ENCODE data around the gene IL25. TPM values are rescaled to one million over a fixed set of nuclear protein-coding genes. Genes with fewer than 3 reads are reported as not detected.

IL25 gene
- total RNA-seq, 1 experiment from 2014 or later = not detected

DNA sequence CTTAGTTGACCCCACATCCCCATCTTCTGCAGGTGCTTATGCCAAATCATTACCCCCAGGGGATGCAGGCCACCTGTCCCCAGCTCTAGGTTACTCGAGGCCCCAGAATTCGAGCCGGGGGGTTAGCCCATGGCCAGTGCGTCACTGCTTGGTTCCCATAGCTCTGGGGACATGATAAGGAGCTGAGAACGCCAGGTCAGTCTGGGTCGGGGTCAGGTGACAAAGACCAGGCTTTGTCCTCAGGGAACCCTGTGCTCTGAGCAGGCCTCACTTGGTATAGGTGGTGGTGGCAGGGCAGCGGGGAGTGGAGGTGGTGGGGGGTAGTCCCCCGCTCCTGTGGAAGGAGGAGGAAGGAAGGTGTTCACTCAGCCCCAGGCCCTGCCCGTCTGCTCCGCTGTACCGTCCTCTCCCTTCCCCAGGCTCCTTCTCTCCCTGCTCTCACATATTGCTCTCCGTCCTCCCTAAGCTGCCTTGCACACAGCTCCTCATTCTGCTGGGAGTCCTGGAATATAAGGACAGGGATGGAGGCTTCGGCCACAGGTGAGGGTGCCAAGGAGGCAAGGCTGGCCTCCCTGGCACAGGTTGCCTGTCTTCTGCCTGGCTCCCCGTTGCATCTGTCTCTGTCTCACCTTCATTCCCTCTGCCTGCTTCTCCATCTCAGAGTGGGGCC is 37.5 kb downstream of the IL25 start:
- Histone ChIP-seq H3K4me3 (ENCODE audit: low read depth in 2 of 2, low read length in 2 of 2) (no peak overlapping the region), H3K27me3 (ENCODE audit: control insufficient read depth, insufficient read depth, low read length) (no peaks in the 10 kb centered on the region), H3K36me3 (ENCODE audit: control insufficient read depth, insufficient read depth, low read length) (no peaks in the 10 kb centered on the region), H3K9me3 (ENCODE audit: control insufficient read depth, insufficient read depth, low read depth, low read length) (no peaks in the 10 kb centered on the region), H3K27ac (ENCODE audit: low read length) (no peak overlapping the region), H3K4me1 (ENCODE audit: control insufficient read depth, insufficient read depth, low read length) (no peaks in the 10 kb centered on the region)
- intact Hi-C loops (cut with micrococcal nuclease; ENCODE audit: unreplicated experiment) (no loop called here), in situ Hi-C loops (cut with HindIII; ENCODE audit: low pct_unique_long_range_greater_than_20kb, low sequenced_read_pairs) (no loop called here)
- POLR2A ChIA-PET = no interaction called here
- CTCF ChIA-PET = no interaction called here
- TF ChIP-seq POLR2AphosphoS5 (IDR thresholded peaks at IDR 0.05; ENCODE audit: low read depth, low read length) (no peak), SIN3A (IDR thresholded peaks at IDR 0.05; ENCODE audit: borderline replicate concordance, insufficient read depth, low read depth, low read length) (no peak)
- no TSS peak for BruUV-seq (replicated peaks)
- ATAC-seq (no peak), DNase-seq (ENCODE audit: low read depth, low spot score) (no peak)

DNA sequence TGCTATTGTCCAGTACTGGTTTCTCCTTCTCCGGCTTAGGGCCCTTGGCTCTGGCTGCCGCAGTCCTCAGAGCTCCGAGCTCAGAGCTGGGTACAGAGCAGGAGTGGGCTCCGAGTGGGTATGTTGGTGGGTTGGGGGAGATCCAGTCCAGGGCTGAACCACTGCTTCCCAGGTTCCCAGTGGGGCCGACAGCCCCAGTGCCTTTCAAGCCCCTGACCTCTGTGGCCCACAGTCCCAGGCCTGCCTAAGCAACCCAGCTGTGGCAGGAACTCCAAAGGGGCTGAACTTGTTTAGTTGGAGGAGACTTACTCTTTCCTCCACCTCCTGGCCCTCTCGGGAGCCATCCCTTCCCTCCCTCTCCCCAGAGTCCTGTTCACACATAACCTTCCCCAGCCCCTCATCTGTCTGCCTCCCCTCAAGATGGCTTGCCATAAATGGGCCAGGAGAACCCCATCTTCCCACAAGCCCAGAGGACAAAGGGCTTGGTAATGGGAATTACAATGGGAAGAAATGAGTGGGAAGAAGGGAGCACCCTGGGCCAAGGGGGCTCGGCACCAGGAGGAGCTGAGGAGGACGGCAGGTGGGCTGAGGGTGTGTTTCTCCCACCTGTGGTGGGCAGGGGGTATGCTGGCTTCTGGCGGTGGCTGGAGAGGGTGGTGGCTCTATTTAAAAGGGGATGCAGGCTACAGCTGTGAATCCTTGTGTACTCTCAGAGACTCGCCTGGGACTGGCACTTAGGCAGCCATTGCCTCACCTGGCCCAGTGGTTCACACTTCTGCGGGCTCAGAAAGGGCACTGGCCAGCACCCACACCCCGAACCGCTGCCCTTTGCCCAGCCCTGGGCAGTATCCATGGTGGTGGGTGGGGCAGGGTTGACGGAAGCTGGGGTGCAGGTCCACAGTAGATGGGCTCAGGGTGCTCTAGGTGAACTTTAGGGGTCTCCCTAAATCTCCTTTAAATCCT is 39.2 kb downstream of the IL25 start:
- no peak overlapping the region for H3K4me3 ChIP-seq (ENCODE audit: low read depth in 2 of 2, low read length in 2 of 2)
- ATAC-seq (no peak), DNase-seq (ENCODE audit: low read depth, low spot score) (no peak)
- intact Hi-C loops (cut with micrococcal nuclease; ENCODE audit: unreplicated experiment) (no loop called here), in situ Hi-C loops (cut with HindIII; ENCODE audit: low pct_unique_long_range_greater_than_20kb, low sequenced_read_pairs) (no loop called here)
- no peaks in the 10 kb centered on the region for H3K4me1 ChIP-seq (ENCODE audit: control insufficient read depth, insufficient read depth, low read length)
- no peak overlapping the region for H3K27ac ChIP-seq (ENCODE audit: low read length)
- POLR2A ChIA-PET = interaction anchor here (0.6 kb wide), 1 partner anchor 20 kb away, joined by 3 read pairs; no protein-coding TSS in a partner anchor
- no peaks in the 10 kb centered on the region for H3K36me3 ChIP-seq (ENCODE audit: control insufficient read depth, insufficient read depth, low read length)
- BruUV-seq (replicated peaks) = no TSS peak
- CTCF ChIA-PET = no interaction called here
- no peaks in the 10 kb centered on the region for H3K27me3 ChIP-seq (ENCODE audit: control insufficient read depth, insufficient read depth, low read length)
- no peaks in the 10 kb centered on the region for H3K9me3 ChIP-seq (ENCODE audit: control insufficient read depth, insufficient read depth, low read depth, low read length)
- TF ChIP-seq POLR2AphosphoS5 (IDR thresholded peaks at IDR 0.05; ENCODE audit: low read depth, low read length) (no peak), SIN3A (IDR thresholded peaks at IDR 0.05; ENCODE audit: borderline replicate concordance, insufficient read depth, low read depth, low read length) (no peak), TCF7L2 (IDR thresholded peaks at IDR 0.05; ENCODE audit: low read depth, low read length) (no peak)
- TF ChIP-seq, protein P1, sequence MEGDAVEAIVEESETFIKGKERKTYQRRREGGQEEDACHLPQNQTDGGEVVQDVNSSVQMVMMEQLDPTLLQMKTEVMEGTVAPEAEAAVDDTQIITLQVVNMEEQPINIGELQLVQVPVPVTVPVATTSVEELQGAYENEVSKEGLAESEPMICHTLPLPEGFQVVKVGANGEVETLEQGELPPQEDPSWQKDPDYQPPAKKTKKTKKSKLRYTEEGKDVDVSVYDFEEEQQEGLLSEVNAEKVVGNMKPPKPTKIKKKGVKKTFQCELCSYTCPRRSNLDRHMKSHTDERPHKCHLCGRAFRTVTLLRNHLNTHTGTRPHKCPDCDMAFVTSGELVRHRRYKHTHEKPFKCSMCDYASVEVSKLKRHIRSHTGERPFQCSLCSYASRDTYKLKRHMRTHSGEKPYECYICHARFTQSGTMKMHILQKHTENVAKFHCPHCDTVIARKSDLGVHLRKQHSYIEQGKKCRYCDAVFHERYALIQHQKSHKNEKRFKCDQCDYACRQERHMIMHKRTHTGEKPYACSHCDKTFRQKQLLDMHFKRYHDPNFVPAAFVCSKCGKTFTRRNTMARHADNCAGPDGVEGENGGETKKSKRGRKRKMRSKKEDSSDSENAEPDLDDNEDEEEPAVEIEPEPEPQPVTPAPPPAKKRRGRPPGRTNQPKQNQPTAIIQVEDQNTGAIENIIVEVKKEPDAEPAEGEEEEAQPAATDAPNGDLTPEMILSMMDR (IDR thresholded peaks at IDR 0.05) = no peak
- TF ChIP-seq, protein P2, sequence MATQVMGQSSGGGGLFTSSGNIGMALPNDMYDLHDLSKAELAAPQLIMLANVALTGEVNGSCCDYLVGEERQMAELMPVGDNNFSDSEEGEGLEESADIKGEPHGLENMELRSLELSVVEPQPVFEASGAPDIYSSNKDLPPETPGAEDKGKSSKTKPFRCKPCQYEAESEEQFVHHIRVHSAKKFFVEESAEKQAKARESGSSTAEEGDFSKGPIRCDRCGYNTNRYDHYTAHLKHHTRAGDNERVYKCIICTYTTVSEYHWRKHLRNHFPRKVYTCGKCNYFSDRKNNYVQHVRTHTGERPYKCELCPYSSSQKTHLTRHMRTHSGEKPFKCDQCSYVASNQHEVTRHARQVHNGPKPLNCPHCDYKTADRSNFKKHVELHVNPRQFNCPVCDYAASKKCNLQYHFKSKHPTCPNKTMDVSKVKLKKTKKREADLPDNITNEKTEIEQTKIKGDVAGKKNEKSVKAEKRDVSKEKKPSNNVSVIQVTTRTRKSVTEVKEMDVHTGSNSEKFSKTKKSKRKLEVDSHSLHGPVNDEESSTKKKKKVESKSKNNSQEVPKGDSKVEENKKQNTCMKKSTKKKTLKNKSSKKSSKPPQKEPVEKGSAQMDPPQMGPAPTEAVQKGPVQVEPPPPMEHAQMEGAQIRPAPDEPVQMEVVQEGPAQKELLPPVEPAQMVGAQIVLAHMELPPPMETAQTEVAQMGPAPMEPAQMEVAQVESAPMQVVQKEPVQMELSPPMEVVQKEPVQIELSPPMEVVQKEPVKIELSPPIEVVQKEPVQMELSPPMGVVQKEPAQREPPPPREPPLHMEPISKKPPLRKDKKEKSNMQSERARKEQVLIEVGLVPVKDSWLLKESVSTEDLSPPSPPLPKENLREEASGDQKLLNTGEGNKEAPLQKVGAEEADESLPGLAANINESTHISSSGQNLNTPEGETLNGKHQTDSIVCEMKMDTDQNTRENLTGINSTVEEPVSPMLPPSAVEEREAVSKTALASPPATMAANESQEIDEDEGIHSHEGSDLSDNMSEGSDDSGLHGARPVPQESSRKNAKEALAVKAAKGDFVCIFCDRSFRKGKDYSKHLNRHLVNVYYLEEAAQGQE (IDR thresholded peaks at IDR 0.05; ENCODE audit: insufficient read depth in 1 of 2, low read depth in 2 of 2, low read length in 1 of 2) = no peak
